ENCODE measurements around the gene MINDY1. TPM values are rescaled to one million over a fixed set of nuclear protein-coding genes. Genes with fewer than 3 reads are reported as not detected.
A peak's percentile ranks its signal among the peaks of the same experiment; 100 is the strongest.

MINDY1 gene
- total and polyA plus RNA-seq, 9 of the 15 experiments (the other 6 are each of a cell fraction or from before 2014, with no cell fraction given): 0.49 to 11.0 (median 6.0) TPM

- TF ChIP-seq PRDM10 (IDR thresholded peaks at IDR 0.05; ENCODE audit: partially characterized antibody) (peak; percentile 81), E2F6 (IDR thresholded peaks at IDR 0.05; ENCODE audit: borderline replicate concordance in 1 of 2, extremely low read depth in 1 of 2, insufficient read depth in 1 of 2, insufficient read length in 1 of 2, low read depth in 1 of 2, low read length in 1 of 2, poor library complexity in 1 of 2, severe bottlenecking in 1 of 2) (no peak), POLR2G (IDR thresholded peaks at IDR 0.05; ENCODE audit: low read depth, low read length) (0 out of 2 replicates have a peak, but pooled peaks have one; percentile 18), ZNF395 (CRISPR knock-in tag; IDR thresholded peaks at IDR 0.05) (no peak), EGR1 (conservative IDR thresholded peaks at IDR 0.05) (0 out of 2 replicates have a peak, but pooled peaks have one; percentile 11)
These were observed 35.7 kb downstream of the MINDY1 start (continued) for GRCh38 chr1:150970808-150971582.

All from K562 (cell line).